ENCODE data around the gene CLIC5. TPM values are rescaled to one million over a fixed set of nuclear protein-coding genes. Genes with fewer than 3 reads are reported as not detected.

CLIC5 gene
- total RNA-seq, 1 donor from 2014 or later: 10.9 TPM

- DNase-seq (ENCODE audit: low spot score): no peak
- H3K4me3 Mint-ChIP-seq (ENCODE audit: unreplicated experiment): no peak overlapping the region
- peaks cover 2% of the 10 kb centered on the region for H3K27me3 Mint-ChIP-seq (ENCODE audit: unreplicated experiment)
- H3K27ac Mint-ChIP-seq (ENCODE audit: unreplicated experiment): no peak overlapping the region
- no peak for TF ChIP-seq CTCF (IDR thresholded peaks at IDR 0.05; ENCODE audit: unreplicated experiment)
- no peaks in the 10 kb centered on the region for H3K4me1 Mint-ChIP-seq (ENCODE audit: unreplicated experiment)
- no peaks in the 10 kb centered on the region for H3K36me3 Mint-ChIP-seq (ENCODE audit: low read depth, unreplicated experiment)
- H3K9me3 Mint-ChIP-seq (ENCODE audit: unreplicated experiment): no peaks in the 10 kb centered on the region
Measured at GRCh38 chr6:45841062-45841461, 174.6 kb downstream of the CLIC5 start.

GRCh38 chr6:45838996-45839395 is 176.7 kb downstream of the CLIC5 start:
- Mint-ChIP-seq H3K27me3 (ENCODE audit: unreplicated experiment) (peaks cover 2% of the 10 kb centered on the region), H3K4me1 (ENCODE audit: unreplicated experiment) (no peaks in the 10 kb centered on the region), H3K27ac (ENCODE audit: unreplicated experiment) (no peak overlapping the region), H3K4me3 (ENCODE audit: unreplicated experiment) (no peak overlapping the region), H3K9me3 (ENCODE audit: unreplicated experiment) (no peaks in the 10 kb centered on the region), H3K36me3 (ENCODE audit: low read depth, unreplicated experiment) (no peaks in the 10 kb centered on the region)
- no peak for DNase-seq (ENCODE audit: low spot score)
- no peak for TF ChIP-seq CTCF (IDR thresholded peaks at IDR 0.05; ENCODE audit: unreplicated experiment)

- Mint-ChIP-seq H3K4me1 (ENCODE audit: unreplicated experiment) (no peaks in the 10 kb centered on the region), H3K9me3 (ENCODE audit: unreplicated experiment) (no peaks in the 10 kb centered on the region), H3K27ac (ENCODE audit: unreplicated experiment) (no peak overlapping the region), H3K4me3 (ENCODE audit: unreplicated experiment) (no peak overlapping the region), H3K27me3 (ENCODE audit: unreplicated experiment) (peaks cover 2% of the 10 kb centered on the region), H3K36me3 (ENCODE audit: low read depth, unreplicated experiment) (no peaks in the 10 kb centered on the region)
- TF ChIP-seq CTCF (IDR thresholded peaks at IDR 0.05; ENCODE audit: unreplicated experiment): no peak
- DNase-seq (ENCODE audit: low spot score): no peak
Measured at GRCh38 chr6:45838451-45838850, 177.2 kb downstream of the CLIC5 start.

GRCh38 chr6:45837541-45838200 is 178.0 kb downstream of the CLIC5 start:
- Mint-ChIP-seq H3K9me3 (ENCODE audit: unreplicated experiment) (no peaks in the 10 kb centered on the region), H3K27ac (ENCODE audit: unreplicated experiment) (no peak overlapping the region), H3K36me3 (ENCODE audit: low read depth, unreplicated experiment) (no peaks in the 10 kb centered on the region), H3K4me3 (ENCODE audit: unreplicated experiment) (no peak overlapping the region), H3K27me3 (ENCODE audit: unreplicated experiment) (peaks cover 2% of the 10 kb centered on the region), H3K4me1 (ENCODE audit: unreplicated experiment) (no peaks in the 10 kb centered on the region)
- no peak for DNase-seq (ENCODE audit: low spot score)
- TF ChIP-seq CTCF (IDR thresholded peaks at IDR 0.05; ENCODE audit: unreplicated experiment): no peak

- H3K9me3 Mint-ChIP-seq (ENCODE audit: unreplicated experiment): no peaks in the 10 kb centered on the region
- no peak overlapping the region for H3K4me3 Mint-ChIP-seq (ENCODE audit: unreplicated experiment)
- H3K27ac Mint-ChIP-seq (ENCODE audit: unreplicated experiment): no peak overlapping the region
- no peaks in the 10 kb centered on the region for H3K4me1 Mint-ChIP-seq (ENCODE audit: unreplicated experiment)
- no peaks in the 10 kb centered on the region for H3K36me3 Mint-ChIP-seq (ENCODE audit: low read depth, unreplicated experiment)
- DNase-seq (ENCODE audit: low spot score): no peak
- peaks cover 2% of the 10 kb centered on the region for H3K27me3 Mint-ChIP-seq (ENCODE audit: unreplicated experiment)
- TF ChIP-seq CTCF (IDR thresholded peaks at IDR 0.05; ENCODE audit: unreplicated experiment): no peak
Measured at GRCh38 chr6:45836984-45837383, 178.7 kb downstream of the CLIC5 start.

All from endothelial cell (in vitro differentiated cells).